A549 (cell line): ENCODE results near the gene PMP22. TPM values are rescaled to one million over a fixed set of nuclear protein-coding genes. Genes with fewer than 3 reads are reported as not detected.

Source experiments
- ATAC-seq, 2 experiments: fragments of 200-7000 bp in 1 of 2; fragments of >200 bp in 1 of 2; cut with Nextera tagmentation in 1 of 2; cut with Tn5 transposase in 1 of 2; 3 replicates each; pipeline versions ENCODE4 v1.8.0 to v1.9.1; 2018 to 2020; ENCODE audit warnings: mild to moderate bottlenecking in 1 of 2, moderate library complexity in 1 of 2
- CTCF ChIA-PET: fragments of 300-600 bp; sonication (Branson Sonifier 250); formaldehyde crosslinking; extraction: SDS; loops from one replicate; lab custom pipeline; 2021; ENCODE audit warnings: antibody characterized with exemption, inconsistent platforms; lab: Yijun Ruan, JAX
- POLR2A ChIA-PET: fragments of 350-600 bp; formaldehyde crosslinking; extraction: SDS; loops from one replicate; lab custom pipeline; 2021; ENCODE audit warnings: antibody characterized with exemption, inconsistent platforms; lab: Yijun Ruan, JAX
- DNase-seq, 2 experiments: peaks; one replicate each; pipeline versions ENCODE4 v3.0.0 to v3.0.0-alpha.2; 2011 to 2016; ENCODE audit warnings: low read depth in 1 of 2, low spot score in 1 of 2
- FAIRE-seq: peaks from 2 replicates; lab custom pipeline; 2011; peaks lifted over from hg19 to GRCh38; lab: Jason Lieb, UNC
- H3K27ac ChIP-seq, 2 experiments: fragments of >200 bp; sonication (Bioruptor Twin); formaldehyde crosslinking; 3 replicates each; pipeline ENCODE4 v1.5.1; 2016 to 2017
- H3K4me1 ChIP-seq: fragments of >200 bp; sonication (Bioruptor Twin); formaldehyde crosslinking; 3 replicates; pipeline ENCODE4 v1.6.1; 2016
- H3K4me2 ChIP-seq: fragments of >200 bp; sonication (Bioruptor Twin); formaldehyde crosslinking; 3 replicates; pipeline ENCODE4 v1.6.1; 2016
- H3K4me3 ChIP-seq: fragments of >200 bp; sonication (Bioruptor Twin); formaldehyde crosslinking; 3 replicates; pipeline ENCODE4 v1.5.1; 2016
- H3K9me3 ChIP-seq: fragments of >200 bp; sonication (Bioruptor Twin); formaldehyde crosslinking; 3 replicates; pipeline ENCODE4 v1.6.1; 2016
- CBX2 ChIP-seq: fragments of 200-600 bp; sonication (generic); IDR thresholded peaks from 2 replicates; pipeline ENCODE4 v1.6.1; 2016; ENCODE audit warnings: low read depth, mild to moderate bottlenecking, borderline replicate concordance
- CHD4 ChIP-seq: fragments of 200-600 bp; sonication (generic); IDR thresholded peaks from 2 replicates; pipeline ENCODE4 v1.6.1; 2016; ENCODE audit warnings: antibody characterized with exemption, mild to moderate bottlenecking, borderline replicate concordance
- CTCF ChIP-seq: fragments of >200 bp; sonication (Bioruptor Twin); formaldehyde crosslinking; IDR thresholded peaks from 3 replicates; pipeline ENCODE4 v1.5.1; 2016
- EHF ChIP-seq: fragments of 250-450 bp; sonication (Bioruptor Pico); IDR thresholded peaks from 2 replicates; pipeline ENCODE4 v1.5.0; 2020; ENCODE audit warnings: mild to moderate bottlenecking
- ELK1 ChIP-seq: fragments of 150-350 bp; IDR thresholded peaks from 2 replicates; pipeline ENCODE4 v1.6.1; 2014; ENCODE audit warnings: low read depth, mild to moderate bottlenecking, low read length
- EP300 ChIP-seq, 2 experiments: fragments of >200 bp; sonication (Bioruptor Twin); formaldehyde crosslinking; IDR thresholded peaks; 2 replicates in 1 of 2; 3 replicates in 1 of 2; pipeline ENCODE4 v1.6.1; 2016 to 2017
- ESRRA ChIP-seq: fragments of 150-350 bp; IDR thresholded peaks from 2 replicates; pipeline ENCODE4 v1.6.1; 2014; ENCODE audit warnings: mild to moderate bottlenecking, low read length, borderline replicate concordance
- HDAC2 ChIP-seq: fragments of 200-600 bp; sonication (generic); IDR thresholded peaks from 2 replicates; pipeline ENCODE4 v1.6.1; 2016
- HEYL ChIP-seq: fragments of 250-450 bp; sonication (Bioruptor Pico); IDR thresholded peaks from 2 replicates; pipeline ENCODE4 v1.8.0; 2021; ENCODE audit warnings: mild to moderate bottlenecking, moderate library complexity
- HOXA7 ChIP-seq: fragments of 250-450 bp; sonication (Bioruptor Pico); IDR thresholded peaks from 2 replicates; pipeline ENCODE4 v1.5.0; 2020; ENCODE audit warnings: mild to moderate bottlenecking, moderate library complexity
- HOXB5 ChIP-seq: fragments of 250-450 bp; sonication (Bioruptor Pico); IDR thresholded peaks from 2 replicates; pipeline ENCODE4 v1.5.0; 2020; ENCODE audit warnings: mild to moderate bottlenecking, moderate library complexity
- JUNB ChIP-seq: fragments of >200 bp; sonication (Bioruptor Twin); formaldehyde crosslinking; IDR thresholded peaks from 2 replicates; pipeline ENCODE4 v1.6.1; 2016
- KDM5A ChIP-seq: fragments of 200-600 bp; sonication (generic); IDR thresholded peaks from 2 replicates; pipeline ENCODE4 v1.6.1; 2016; ENCODE audit warnings: antibody characterized with exemption, mild to moderate bottlenecking
- MAZ ChIP-seq: fragments of 150-350 bp; IDR thresholded peaks from 2 replicates; pipeline ENCODE4 v1.6.1; 2014; ENCODE audit warnings: antibody characterized with exemption, low read depth, low read length, borderline replicate concordance
- NPAS2 ChIP-seq: fragments of 250-450 bp; sonication (Bioruptor Pico); IDR thresholded peaks from 2 replicates; pipeline ENCODE4 v1.8.0; 2022; ENCODE audit warnings: mild to moderate bottlenecking, moderate library complexity, borderline replicate concordance
- NR3C1 ChIP-seq: fragments of >200 bp; sonication (Bioruptor Twin); formaldehyde crosslinking; IDR thresholded peaks from 3 replicates; pipeline ENCODE4 v1.6.1; 2017
- PHF8 ChIP-seq: fragments of 200-600 bp; sonication (generic); IDR thresholded peaks from 2 replicates; pipeline ENCODE4 v1.6.1; 2016; ENCODE audit warnings: low read depth, mild to moderate bottlenecking, antibody characterized with exemption, moderate library complexity, borderline replicate concordance
- RARB ChIP-seq: fragments of 250-450 bp; sonication (Bioruptor Pico); IDR thresholded peaks from 2 replicates; pipeline ENCODE4 v1.8.0; 2021; ENCODE audit warnings: mild to moderate bottlenecking, moderate library complexity
- whole genome bisulfite sequencing: methylation state at CpG from one replicate; pipeline ENCODE4 v1.1.6; 2017; ENCODE audit errors: missing lambda C conversion rate; 5-methylcytosine and 5-hydroxymethylcytosine counted together
- polyA minus RNA-seq: library from RNA; depleted of rRNA, polyadenylated mRNA; stranded (reverse); fragments of >200 nt; gene quantifications from 2 replicates; pipeline ENCODE4 v1.2.3, GENCODE V29; 2011; rRNA and poly(A)+ RNA removed
- polyA plus RNA-seq, 4 experiments: library from polyadenylated mRNA; depleted of rRNA in 3 of 4; stranded (reverse); fragments of >200 nt; fragmentation: RNase III in 1 of 4; extraction: RNeasy Plus Mini Kit Qiagen cat#74134 plus additional on column Dnase treatment in 1 of 4; gene quantifications; 2 replicates in 3 of 4; 3 replicates in 1 of 4; pipeline ENCODE4 v1.2.3, GENCODE V29; 2011 to 2017
- TF ChIP-seq, protein P1 (sequence below): fragments of 200-600 bp; sonication (generic); IDR thresholded peaks from 2 replicates; pipeline ENCODE4 v1.6.1; 2016; ENCODE audit warnings: antibody characterized with exemption, mild to moderate bottlenecking, moderate library complexity
- TF ChIP-seq, protein P2 (sequence below): fragments of >200 bp; sonication (Bioruptor Twin); formaldehyde crosslinking; IDR thresholded peaks from 3 replicates; pipeline ENCODE4 v1.6.1; 2016

PMP22 gene
- 102 and 131 TPM in 2 replicates for polyA plus RNA-seq (2011; rRNA removed)
- 213 and 232 TPM in 2 replicates for polyA plus RNA-seq (2012; cell fraction: cytosol; rRNA removed)
- 159 and 171 TPM in 2 replicates for polyA plus RNA-seq (2012; cell fraction: nucleus; rRNA removed)
- polyA plus RNA-seq (2017; fragmentation: RNase III; extraction: RNeasy Plus Mini Kit Qiagen cat#74134 plus additional on column Dnase treatment): 39.1 to 40.7 TPM (median 40.1 TPM) in 3 replicates
- 168 and 199 TPM in 2 replicates for polyA minus RNA-seq

DNA sequence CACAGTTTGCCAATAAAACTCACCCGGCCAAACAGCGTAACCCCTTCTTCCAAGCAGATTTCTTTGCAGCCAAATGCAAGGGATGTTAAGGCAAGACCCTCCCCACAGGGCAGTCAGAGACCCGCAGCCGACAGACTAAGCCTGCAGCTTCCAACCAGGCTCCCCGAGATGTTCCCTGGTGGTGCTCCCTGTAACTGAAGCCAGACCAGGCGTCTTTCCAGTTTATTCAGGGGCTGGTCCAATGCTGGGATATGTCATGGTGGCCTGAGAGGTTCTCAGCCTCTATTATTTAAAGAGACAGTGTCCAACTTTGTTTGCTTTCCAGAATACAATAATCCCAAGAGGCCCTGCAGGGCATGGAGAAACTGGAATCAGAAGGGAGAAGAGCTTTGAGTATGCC, at the start of gene PMP22:
PMP22 (minus strand) TSS at position 196 of the 400 bp plus-strand sequence. CDS start 4,599 bp downstream, outside the sequence.
- ATAC-seq: no peak
- H3K4me3 ChIP-seq: 0 out of 3 replicates have a peak within 1 kb of the TSS, but pooled peaks have one; percentile 2
- H3K27ac ChIP-seq: peak within 1 kb of the TSS; percentile 18 to 45; a peak in 4 of 6 replicates
- peak within 1 kb of the TSS; percentile 94 for H3K4me2 ChIP-seq
- CTCF ChIA-PET: interaction anchor here (0.8 to 4.8 kb wide), 9 partner anchors 8 to 261 kb away, joined by 3 to 25 read pairs (median 3); no protein-coding TSS in a partner anchor
- no peaks in the 10 kb centered on the region for H3K9me3 ChIP-seq
- H3K4me1 ChIP-seq: peaks cover 24% of the 10 kb centered on the region
- DNase-seq: no peak
- 58% methylated on average over 6 of the region's 6 CpGs for WGBS
- POLR2A ChIA-PET: no interaction called here
- TF ChIP-seq ESRRA: no peak
- no peak for TF ChIP-seq ELK1
- TF ChIP-seq NR3C1: no peak
- no peak for TF ChIP-seq CHD4
- TF ChIP-seq NPAS2 (CRISPR knock-in tag): no peak
- no peak for TF ChIP-seq HOXB5
- no peak for TF ChIP-seq CTCF
- TF ChIP-seq, protein P1, sequence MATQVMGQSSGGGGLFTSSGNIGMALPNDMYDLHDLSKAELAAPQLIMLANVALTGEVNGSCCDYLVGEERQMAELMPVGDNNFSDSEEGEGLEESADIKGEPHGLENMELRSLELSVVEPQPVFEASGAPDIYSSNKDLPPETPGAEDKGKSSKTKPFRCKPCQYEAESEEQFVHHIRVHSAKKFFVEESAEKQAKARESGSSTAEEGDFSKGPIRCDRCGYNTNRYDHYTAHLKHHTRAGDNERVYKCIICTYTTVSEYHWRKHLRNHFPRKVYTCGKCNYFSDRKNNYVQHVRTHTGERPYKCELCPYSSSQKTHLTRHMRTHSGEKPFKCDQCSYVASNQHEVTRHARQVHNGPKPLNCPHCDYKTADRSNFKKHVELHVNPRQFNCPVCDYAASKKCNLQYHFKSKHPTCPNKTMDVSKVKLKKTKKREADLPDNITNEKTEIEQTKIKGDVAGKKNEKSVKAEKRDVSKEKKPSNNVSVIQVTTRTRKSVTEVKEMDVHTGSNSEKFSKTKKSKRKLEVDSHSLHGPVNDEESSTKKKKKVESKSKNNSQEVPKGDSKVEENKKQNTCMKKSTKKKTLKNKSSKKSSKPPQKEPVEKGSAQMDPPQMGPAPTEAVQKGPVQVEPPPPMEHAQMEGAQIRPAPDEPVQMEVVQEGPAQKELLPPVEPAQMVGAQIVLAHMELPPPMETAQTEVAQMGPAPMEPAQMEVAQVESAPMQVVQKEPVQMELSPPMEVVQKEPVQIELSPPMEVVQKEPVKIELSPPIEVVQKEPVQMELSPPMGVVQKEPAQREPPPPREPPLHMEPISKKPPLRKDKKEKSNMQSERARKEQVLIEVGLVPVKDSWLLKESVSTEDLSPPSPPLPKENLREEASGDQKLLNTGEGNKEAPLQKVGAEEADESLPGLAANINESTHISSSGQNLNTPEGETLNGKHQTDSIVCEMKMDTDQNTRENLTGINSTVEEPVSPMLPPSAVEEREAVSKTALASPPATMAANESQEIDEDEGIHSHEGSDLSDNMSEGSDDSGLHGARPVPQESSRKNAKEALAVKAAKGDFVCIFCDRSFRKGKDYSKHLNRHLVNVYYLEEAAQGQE: no peak
- TF ChIP-seq, protein P2, sequence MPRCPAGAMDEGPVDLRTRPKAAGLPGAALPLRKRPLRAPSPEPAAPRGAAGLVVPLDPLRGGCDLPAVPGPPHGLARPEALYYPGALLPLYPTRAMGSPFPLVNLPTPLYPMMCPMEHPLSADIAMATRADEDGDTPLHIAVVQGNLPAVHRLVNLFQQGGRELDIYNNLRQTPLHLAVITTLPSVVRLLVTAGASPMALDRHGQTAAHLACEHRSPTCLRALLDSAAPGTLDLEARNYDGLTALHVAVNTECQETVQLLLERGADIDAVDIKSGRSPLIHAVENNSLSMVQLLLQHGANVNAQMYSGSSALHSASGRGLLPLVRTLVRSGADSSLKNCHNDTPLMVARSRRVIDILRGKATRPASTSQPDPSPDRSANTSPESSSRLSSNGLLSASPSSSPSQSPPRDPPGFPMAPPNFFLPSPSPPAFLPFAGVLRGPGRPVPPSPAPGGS: no peak
- no peak for TF ChIP-seq RARB (CRISPR knock-in tag)
- no peak for TF ChIP-seq EP300 (IDR thresholded peaks at IDR 0.05)
- TF ChIP-seq EHF: no peak
- TF ChIP-seq CBX2: no peak
- no peak for TF ChIP-seq HEYL (CRISPR knock-in tag)
- no peak for TF ChIP-seq HDAC2
- no peak for TF ChIP-seq HOXA7 (CRISPR knock-in tag)
- no peak for TF ChIP-seq KDM5A
- TF ChIP-seq PHF8: no peak
- no peak for TF ChIP-seq JUNB
- no peak for TF ChIP-seq MAZ
- FAIRE-seq: peak; percentile 51
